ENCODE results near the gene ITIH1.
"Not testable (repeated sequence)": the region's sequence is repeated elsewhere in the genome, so short reads cannot be mapped to it uniquely, and the experiment has no call there.

Gene ITIH1

GRCh38 chr3:52777127-52777958, at the start of gene ITIH1:
Gene ITIH1 (plus strand): TSS chr3:52777599. CDS start chr3:52777616, 17 bp downstream.
- no peak for DNase-seq

DNA sequence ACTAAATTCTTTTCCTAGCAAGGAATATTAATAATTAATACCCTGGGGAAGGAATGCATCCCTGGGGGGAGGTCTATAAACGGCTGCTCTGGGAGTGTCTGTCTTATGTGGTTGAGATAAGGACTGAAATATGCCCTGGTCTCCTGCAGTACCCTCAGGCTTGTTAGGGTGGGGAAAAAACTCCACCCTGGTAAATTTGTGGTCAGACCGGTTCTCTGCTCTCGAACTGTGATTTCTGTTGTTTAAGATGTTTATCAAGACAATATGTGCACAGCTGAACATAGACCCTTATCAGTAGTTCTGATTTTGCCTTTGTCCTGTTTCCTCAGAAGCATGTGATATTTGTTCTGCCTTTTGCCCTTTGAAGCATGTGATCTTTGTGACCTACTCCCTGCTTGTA, 48.6 kb upstream of the ITIH1 start:
- not testable (repeated sequence) for DNase-seq

DNA sequence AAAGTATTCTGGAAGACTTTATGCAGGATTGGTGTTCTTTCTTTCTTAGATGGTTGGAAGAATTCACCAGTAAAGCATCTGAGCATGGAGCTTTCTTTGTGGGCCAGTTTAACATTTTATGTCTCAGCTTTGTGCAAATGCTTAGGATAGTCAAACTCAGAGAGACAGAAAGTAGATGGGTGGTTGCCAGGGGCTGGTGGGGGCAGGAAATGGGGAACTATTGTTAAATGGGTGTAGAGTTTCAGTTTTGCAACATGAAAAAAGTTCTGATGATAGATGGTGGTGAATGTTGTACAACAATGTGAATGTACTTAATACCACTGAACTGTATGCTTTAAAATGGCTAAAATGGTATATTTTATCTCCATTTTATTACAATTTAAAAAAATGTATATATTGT, 46.7 kb upstream of the ITIH1 start:
- no peak for DNase-seq

DNA sequence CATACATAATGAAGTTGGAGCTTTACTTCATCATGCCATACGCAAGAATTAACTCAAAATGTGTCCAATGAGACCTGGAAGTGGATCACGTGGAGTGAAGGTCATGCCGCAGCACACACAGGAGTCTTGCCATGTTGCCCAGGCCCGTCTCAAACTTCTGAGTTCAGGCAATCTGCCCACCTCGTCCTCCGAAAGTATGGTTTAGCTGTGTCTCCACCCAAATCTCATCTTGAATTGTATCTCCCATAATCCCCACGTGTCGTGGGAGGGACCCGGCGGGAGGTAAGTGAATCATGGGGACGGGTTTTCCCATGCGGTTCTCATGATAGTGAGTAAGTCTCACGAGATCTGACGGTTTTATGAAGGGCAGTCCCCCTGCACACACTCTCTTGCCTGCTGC, 45.8 kb upstream of the ITIH1 start:
- DNase-seq: no peak

GRCh38 chr3:52733256-52733891, 44.0 kb upstream of the ITIH1 start:
- no peak for DNase-seq

DNA sequence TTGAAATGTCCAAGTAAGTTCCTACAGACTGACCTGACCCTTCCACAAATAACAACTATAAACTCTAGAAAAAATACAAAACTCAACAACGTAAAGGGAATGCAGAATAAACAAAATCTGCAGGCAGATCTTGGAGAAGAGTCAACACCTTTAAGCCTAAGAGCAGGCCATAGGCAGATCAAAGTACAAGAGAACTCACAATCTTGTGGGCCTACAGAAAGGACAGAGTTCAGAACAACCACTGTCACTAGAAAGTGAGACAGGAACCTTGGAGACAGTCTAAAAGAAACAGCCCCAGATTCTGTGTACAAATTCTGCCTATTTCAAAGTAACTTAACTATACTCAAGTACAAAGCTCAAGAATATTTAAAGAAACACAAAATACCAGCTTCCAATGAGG, 37.7 kb upstream of the ITIH1 start:
- no peak for DNase-seq

DNA sequence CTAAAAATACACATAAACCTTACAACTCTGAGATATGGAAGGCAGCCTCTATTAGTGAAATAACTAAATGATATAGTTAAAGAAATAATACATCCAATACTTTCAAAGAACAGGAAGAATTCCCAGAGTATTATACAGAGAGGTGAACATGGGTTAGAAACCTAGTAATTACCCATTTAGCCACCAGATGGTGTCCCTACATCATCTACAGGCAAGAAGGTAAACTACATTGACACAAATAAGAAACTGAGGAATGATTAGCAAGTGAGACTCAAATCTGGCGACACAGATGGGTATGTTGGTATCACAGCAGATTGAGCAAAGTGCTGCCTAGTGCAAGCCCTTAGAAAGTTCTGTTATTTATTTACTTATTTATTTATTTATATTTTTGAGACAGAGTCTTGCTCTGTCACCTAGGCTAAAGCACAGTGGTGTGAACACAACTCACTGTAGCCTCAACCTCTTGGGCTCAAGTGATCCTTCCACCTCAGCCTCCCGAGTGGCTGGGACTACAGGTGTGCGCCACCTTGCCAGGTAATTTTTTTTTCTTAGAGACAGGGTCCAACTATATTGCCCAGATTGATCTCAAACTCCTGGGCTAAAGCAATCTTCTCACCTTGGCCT, 34.9 kb upstream of the ITIH1 start:
- no peak for DNase-seq

DNA sequence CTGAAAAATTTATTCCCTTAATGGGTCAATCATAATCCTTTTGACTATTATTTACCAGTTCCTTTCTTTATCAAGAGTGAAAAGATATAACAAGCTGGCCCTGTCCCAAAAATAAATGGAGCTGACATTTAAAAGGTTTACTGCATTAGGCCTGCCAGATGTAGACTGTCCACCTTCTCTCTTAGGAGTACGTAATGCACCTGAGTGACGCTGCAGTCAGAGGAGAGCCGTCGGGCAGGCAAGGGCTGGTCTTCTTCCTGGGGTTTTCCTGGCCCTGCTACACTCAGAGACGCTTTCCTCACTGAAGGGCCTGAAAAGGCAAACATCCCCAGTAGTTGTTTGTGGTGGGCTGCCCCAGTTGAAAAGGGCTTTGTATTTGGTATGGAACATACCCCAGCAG, 34.2 kb upstream of the ITIH1 start:
- no peak for DNase-seq

DNA sequence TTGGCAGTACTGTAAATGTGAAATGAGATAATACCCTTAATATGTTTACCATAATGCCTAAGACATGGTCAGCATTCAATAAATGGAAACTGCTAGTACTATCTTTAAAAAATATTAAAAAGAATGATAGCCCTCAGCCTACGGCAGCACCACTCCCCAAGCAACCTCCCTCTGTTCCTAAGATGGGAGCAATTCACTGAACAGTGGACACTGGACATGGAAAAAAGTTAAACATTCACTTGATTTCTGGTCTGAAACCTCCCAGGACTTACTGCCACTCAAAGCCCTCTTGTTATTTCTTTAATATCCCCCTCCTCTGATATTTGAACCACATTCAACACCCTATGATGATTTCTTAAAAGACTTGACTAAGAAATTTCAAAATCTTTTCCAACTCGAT, 33.7 kb upstream of the ITIH1 start:
- no peak for DNase-seq

GRCh38 chr3:52752045-52752660, 25.2 kb upstream of the ITIH1 start:
- no peak for DNase-seq

DNA sequence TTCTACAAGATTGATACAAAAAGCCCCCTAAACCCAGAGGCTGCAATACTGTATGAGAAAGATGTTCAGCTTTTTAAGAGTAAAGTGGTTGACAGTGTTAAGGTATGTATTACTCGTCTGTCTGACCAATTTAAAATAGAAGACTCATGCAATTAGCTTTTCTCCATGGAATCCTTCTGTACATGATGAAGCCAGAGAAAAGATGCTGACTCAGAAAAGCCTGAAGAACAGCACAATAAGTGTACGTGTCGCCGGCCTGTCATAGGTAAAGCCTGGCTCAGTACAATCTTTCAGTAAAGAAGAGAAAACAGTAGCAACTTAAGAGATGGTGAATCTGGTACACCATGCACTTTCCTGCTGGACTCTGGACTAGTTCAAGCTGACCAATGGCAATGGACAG, 23.0 kb upstream of the ITIH1 start:
- no peak for DNase-seq

- no peak for DNase-seq
Measured at GRCh38 chr3:52756141-52756540, 21.3 kb upstream of the ITIH1 start.

GRCh38 chr3:52763466-52763865, 13.9 kb upstream of the ITIH1 start:
- DNase-seq: no peak

GRCh38 chr3:52769786-52770455, 7.5 kb upstream of the ITIH1 start:
- DNase-seq: no peak

DNA sequence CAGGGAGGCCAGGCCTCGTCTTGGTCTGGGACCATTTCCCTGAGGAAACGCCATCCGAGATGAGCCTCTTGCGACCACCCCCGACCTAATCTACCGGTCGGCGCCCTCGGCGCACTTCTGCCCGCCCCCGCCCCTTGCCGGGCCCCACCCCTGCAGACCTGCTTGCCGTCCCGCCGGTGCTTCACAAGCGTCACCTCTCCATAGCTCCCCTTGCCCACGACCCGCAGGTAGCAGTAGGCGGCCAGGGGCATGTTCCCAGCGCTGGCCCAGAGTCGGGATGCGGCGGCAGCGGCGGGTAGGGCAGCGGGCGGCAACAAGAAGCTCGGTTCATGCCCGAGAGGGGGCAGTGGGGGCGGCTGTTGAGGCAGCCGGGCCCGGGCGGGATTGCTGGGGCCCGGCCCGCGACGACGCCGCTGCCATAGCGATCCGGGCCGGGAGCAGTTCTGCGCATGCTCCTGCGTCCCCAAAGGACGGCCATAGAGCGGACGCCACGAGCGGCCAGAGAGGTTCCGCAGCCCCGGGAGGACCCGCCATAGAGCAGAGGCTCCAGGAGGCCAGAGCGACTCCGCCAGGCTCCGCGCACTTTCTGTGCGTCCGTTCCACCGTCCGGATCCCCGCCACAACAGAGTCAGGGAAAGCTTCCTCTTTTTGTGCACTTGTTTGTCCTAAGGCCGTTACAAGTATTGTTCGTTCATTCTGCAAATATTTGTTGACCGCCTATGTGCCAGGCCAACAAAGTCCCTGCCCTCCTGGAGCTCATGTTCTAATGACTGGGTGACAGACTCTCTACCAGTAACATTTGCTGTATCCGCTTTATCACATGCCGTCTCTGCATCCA, 6.7 kb upstream of the ITIH1 start, which contains the start of gene NEK4:
Gene NEK4, minus strand, starts transcription at position 445 of the 838 bp plus-strand sequence. Its CDS starts 194 bp downstream, at position 251.
- DNase-seq: peak; percentile 77

DNA sequence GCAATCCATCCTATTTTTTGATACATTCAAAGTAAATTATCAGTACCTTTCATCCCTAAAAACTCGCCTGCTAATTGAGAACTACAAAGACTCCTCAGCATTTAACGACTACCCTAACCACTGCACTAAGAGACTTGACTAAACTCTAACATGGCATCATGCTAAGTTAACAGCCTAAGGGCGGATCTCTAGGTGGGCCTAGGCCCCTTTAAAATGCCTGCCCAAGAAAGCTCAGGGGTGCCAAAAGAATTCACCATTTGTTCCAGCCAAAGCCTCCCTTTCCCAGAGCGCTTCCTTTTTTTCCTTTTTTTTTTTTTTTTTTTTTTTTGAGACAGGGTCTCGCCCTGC, 6.1 kb upstream of the ITIH1 start:
- DNase-seq: no peak

DNA sequence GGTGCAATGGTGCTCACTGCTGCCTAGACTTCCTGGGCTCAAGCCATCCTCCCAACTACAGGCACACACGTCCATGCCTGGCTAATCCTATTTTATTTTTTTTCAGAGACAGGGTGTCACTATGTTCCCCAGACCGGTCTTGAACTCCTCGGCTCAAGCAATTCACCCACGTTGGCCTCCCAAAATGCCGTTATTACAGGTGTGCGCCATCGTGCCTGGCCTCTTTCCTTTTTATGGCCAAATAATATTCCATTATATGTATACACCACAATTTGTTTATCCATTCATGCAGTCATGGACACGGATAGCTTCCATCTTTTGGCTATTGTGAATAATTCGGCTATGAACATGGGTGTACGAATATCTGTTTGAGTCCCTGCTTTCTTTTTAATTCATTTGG, 5.7 kb upstream of the ITIH1 start:
- DNase-seq: no peak

GRCh38 chr3:52773361-52774065, 3.9 kb upstream of the ITIH1 start:
- no peak for DNase-seq

DNA sequence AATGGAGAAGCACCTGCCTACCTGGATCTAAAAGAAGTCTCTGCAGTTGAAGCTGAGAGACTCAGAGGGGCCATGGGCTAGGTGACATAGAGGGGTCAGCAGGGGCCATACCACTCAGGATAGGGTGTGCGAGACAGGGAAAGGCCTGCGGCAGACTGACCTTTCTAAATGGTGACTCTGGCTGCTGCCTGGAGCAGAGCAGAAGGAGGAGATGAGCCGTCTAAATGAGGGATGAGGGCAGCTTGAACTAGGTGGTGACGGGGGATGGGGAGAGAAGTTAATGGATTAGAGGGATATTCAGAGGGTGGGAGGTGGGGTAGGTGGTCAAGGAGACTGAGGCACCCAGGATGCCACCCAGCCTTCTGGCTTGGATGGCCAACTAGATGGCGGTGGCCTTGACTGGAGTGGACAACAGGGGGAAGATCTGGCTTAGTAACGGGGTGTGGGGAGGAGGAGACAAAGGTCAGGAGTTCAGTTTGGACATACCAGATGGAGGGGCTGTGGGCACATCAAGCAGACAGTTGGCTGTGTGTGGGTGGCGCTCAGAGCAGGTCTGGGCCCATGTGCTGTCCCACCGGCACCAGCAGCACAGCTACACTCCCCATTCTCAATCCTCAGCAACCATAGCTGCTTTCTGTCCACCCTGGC, 3.2 kb upstream of the ITIH1 start:
- DNase-seq: no peak

DNA sequence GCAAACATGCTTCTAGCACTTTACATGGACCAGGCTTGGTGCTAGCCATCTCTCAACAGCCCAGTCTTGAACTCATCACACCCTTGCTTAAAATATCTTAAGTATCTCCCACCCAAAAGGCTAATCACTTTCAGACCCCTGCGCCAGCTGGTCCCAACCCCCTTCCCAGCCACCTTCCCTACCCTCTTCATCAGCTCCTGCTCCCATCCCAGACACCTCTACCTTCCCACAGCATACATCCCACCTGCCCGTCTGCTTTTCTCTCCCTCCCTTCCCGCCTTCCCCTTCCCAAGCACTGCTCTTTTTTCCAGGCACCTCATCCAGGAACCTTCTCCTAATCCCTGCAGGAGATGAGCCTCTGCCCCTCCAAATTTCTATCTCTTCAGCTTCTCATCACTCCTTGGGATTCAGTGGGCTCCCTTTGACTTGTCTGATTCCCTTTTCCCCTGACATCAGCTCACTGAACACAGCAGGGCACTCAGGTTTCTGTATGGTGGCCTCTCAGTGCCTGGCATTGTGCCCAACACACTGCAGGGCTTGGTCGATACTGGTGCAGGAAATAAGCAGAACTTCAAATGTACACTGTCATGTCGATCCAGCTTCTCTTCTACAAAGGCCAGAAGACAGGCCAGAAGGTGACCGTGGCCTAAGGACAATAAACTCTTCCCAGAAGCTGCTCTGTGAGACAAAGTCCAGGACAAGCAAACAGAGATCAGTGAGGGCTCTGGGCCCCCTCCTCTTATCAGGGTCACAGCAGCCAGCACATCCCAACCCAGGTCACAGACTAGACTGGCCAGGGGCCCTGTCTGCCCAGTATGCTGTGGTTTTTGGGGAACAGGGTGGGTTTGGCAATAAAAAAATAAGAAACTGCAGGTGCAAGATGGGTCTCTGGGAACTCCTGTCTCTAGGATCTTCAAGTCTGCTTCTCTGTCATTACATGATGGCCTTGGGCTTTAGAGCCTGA, 2.2 kb upstream of the ITIH1 start:
- peak; percentile 47 for DNase-seq
